Activated CD4-positive, alpha-beta T cell treated with anti-CD3 and anti-CD28 coated beads, Interleukin-2, amount 50 U/mL, for 1 hour (primary cell): ENCODE results near the gene PPP4R3A.
"Not testable (repeated sequence)": the region's sequence is repeated elsewhere in the genome, so short reads cannot be mapped to it uniquely, and the experiment has no call there.

Experiments used
- DNase-seq: peaks from one replicate; pipeline ENCODE4 v3.0.0-alpha.2; 2020

Gene PPP4R3A

GRCh38 chr14:91501951-91502930, 7.9 kb downstream of the PPP4R3A start:
- no peak for DNase-seq

DNA sequence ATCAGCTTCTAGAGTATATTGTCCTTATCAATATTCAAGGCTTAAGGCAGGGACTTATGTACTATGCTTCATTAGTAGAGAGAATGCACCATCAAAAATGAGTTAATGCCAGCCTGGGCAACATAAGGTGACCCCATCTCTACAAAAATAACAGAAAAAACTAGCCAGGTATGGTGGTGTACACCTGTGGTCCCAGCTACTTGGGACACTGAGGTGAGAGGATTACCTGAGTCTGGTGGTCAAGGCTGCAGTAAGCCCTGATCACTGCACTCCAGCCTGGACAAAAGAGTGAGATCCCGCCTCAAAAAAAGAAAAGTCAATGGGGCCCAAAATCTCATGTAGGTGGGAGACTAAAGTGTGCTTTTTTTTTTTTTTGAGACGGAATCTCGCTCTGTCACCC, 8.8 kb downstream of the PPP4R3A start:
- no peak for DNase-seq

DNA sequence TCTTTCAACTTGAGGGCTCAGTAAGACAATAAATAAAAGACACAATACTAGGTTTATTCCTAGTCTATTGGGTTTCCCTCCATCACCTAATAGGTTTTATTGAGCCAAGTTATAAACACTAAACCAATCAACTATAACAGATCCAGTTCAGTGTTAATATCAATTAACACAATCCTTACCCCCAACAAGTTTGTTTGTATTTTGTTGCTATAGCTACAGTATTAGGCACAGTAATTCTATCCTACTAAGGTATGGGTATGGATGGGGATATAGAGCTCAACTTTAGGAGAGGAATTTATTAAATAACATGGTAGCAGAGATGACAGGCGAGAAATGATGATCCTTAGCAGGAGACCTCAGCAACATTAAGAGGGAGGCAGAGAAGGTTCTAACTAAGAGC, 13.3 kb downstream of the PPP4R3A start:
- no peak for DNase-seq

- DNase-seq: not testable (repeated sequence)
Observed at GRCh38 chr14:91494392-91495065, 15.6 kb downstream of the PPP4R3A start.

DNA sequence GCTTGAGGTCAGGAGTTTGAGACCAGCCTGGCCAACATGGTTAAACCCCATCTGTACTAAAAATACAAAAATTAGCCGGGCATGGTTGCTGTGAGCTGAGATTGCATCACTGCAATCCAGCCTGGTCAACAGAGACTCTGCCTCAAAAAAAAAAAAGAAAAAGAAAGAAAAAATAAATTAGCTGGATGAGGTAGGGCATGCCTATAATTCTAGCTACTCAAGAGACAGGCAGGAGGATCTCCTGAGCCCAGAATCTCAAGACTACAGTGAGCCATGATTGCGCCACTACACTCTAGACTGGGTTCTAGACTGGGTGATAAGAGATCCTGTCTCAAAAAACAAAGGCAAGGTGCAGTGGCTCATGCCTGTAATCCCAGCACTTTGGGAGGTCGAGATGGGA, 16.9 kb downstream of the PPP4R3A start:
- DNase-seq: no peak

GRCh38 chr14:91484744-91485143, 25.4 kb downstream of the PPP4R3A start:
- DNase-seq: no peak

DNA sequence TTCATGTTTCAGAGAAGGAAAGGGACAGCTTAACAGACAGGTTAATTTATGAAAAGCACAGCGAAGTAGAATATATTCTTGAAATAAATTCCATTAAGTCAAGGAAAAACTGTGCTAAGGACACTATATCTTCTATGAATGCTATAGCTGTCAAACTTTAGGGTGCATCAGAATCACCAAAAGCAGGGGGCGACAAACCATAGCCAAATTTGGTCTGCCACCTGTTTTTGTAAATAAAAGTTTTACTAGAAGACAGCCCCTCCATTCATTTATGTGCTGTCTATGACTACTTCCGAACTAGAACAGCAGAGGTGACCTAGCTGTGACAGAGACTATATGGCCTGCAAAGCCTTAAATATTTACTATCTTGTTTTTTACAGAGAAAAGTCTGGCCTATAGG, 25.9 kb downstream of the PPP4R3A start:
- DNase-seq: peak; percentile 17

DNA sequence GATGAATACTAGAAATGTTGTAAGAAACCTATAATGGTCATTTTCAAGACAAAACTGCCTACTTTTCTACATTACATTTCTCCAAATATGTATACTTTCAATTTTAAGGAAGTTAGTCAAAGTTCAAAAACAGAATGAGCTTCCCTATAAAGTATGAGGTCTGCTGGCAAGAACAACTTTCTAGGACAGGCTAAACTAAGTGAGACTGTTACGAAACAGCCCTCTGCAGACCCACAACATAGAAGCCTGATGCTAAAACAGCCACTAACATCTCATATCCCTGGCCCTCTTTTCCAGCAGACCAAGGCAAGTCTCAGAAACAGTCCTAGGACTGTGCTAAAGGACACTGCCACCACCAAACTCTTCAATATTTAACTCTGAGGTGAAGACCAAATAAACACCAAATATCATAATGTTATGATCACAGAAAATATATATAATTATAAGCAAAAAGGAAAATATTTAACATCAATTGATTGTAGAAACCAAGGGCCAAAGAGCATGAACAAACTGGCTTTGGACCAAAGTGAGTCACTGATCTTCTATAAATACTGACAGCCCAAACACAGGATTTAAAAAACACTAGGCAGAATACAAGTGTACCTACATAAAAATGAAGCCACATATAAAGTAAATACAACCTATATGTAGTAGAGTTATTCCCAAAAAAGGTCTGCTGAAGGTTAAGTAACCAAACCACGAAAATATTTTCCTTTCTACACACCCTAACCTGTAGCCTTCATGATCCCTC, 27.7 kb downstream of the PPP4R3A start:
- DNase-seq: no peak

GRCh38 chr14:91477388-91477787, 32.7 kb downstream of the PPP4R3A start:
- DNase-seq: no peak

DNA sequence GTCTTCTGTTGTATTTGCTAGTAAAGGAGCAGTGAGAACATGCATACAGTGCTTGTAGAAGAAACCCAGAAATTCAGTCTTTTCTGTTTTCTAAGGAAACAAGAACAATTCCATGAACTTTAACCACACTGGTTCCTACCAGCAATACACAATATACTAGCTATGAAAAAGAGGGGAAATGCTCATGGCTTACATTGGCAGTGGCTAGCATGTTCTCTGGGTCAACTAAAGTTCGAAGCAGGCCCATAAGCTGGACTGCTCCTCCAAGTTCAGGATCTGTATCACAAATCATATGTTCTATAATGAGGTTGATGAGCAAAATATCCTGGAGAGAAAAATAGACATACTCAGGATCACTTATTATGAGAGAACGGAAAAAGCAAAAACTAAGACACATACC, 37.1 kb downstream of the PPP4R3A start:
- no peak for DNase-seq

GRCh38 chr14:91470216-91470615, 39.9 kb downstream of the PPP4R3A start:
- DNase-seq: no peak

- DNase-seq: no peak
Observed at GRCh38 chr14:91466192-91466591, 43.9 kb downstream of the PPP4R3A start.

DNA sequence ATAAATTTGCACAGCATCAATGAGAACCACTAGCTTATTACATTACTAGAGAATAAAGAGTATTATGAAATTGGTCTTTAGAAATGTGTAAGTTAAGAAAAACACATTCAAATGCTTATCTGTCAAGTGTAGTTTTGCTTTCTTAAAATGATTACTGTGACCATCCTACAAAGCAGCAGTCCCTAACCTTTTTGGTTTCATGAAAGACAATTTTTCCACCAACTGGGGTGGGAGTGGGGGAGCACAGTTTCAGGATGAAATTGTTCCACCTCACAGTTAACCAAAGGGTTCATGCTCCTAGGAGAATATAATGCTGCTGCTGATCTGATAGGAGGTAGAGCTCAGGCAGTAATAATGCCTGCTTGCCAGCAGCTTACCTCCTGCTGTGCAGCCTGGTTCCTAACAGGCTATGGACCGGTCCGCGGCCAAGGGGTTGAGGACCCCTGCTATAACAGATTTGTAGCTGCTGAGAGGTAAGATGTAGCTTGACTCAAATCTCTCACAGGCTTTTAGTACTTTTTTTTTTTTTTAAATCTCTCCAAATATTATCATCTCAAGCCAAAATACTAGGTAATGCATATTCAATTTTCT, 45.4 kb downstream of the PPP4R3A start:
- no peak for DNase-seq

DNA sequence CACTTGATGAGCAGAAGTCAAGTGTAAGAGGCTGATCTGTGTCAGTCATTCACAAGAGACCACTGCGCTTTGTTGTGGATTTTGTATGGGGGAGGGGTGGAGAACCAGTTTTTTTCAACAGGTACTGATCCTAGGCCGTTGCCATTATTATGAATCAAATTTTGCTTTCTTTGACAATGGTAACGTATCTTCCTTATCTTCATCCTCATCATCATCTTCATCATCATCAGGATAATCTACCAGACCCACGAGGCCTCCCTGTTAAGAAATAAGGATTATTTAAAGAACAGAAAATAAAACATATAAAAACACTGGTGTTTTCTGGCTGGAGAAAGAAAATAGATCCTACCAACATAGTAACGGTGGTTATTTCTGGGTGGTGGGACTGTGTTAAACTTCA, 51.5 kb downstream of the PPP4R3A start:
- DNase-seq: no peak

DNA sequence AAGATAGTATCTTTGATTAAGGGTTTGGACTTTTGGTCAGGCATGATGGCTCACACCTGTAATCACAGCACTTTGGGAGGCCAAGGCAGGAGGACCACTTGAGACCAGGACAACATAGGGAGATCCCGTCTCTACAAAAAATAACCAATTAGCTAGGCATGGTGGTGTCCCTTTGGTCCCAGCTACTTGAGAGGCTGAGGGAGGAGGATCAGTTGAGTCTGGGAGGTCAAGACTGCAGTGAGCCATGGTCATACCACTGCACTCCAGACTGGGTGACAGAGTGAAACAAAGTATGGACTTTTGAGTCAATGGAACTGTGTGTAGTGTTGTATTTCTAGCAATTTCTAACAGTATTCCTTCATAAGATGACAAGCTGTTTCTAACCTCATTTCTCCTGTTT, 53.8 kb downstream of the PPP4R3A start:
- DNase-seq: no peak

DNA sequence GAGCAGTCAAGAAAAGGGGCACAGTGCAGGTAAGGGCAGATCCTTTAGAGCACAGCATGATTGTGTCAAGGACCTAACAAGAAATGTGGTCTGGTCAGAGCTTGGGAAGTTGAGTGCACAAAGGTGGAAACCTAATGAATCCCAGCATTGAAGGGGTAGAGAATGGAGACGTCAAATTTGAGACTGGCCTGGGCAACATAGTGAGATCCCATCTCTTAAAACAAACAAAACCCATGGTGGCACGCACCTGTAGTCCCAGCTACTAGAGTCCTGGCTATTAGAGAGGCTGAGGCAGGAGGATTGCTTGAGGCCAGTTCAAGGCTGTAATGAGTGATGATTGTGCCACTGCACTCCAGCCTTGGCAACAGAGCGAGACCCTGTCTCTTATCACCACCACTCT, 55.5 kb downstream of the PPP4R3A start:
- no peak for DNase-seq

- DNase-seq: no peak
Observed at GRCh38 chr14:91454155-91454554, 56.0 kb downstream of the PPP4R3A start.

DNA sequence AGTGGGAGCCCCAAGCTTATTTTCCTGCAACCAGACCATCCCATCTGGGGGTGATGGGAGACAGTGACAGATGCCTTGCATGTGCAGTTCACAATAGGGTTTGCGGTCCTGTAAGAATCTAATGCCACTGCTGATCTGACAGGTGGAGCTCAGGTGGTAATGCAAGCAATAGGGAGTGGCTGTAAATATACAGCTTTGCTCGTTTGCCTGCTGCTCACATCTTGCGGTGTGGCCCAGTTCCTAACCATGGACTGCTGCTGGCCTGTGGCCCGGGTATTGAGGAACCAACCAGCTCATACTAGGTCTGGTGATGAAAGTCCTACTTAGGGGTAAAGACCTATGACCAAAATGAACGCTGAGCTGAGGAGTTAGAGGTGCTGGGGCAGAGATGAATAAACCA, 56.4 kb downstream of the PPP4R3A start:
- no peak for DNase-seq

DNA sequence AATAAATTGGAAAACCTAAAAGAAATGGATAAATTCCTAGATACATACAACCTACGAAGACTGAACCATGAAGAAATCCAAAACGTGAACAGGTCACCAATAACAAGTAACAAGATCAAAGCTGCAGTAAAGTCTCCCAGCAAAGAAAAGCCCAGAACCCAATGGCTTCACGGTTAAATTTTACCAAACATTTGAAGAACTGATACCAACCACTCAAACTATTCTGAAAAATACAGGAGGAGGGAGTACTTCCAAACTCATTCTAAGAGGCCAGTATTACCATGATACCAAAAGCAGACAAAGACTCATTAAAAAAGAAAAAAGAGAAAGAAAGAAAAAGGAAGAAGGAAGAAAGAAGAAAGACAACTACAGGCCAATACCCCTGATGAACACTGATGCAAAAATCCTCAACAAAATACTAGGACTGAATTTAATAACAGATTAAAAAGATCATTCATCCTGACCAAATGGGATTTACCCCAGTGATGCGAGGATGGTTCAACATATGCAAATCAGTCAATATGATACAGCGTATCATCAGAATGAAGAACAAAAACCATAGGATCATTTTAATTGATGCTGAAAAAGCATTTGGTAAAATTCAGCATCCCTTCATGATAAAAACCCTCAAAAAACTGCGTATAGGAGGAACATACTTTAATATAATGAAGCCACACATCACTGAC, 65.6 kb downstream of the PPP4R3A start:
- no peak for DNase-seq

- no peak for DNase-seq
Observed at GRCh38 chr14:91439345-91439744, 70.8 kb downstream of the PPP4R3A start.

- no peak for DNase-seq
Observed at GRCh38 chr14:91438845-91439244, 71.3 kb downstream of the PPP4R3A start.

GRCh38 chr14:91436266-91436665, 73.8 kb downstream of the PPP4R3A start:
- DNase-seq: not testable (repeated sequence)
